IPS DF 19.7 (cell line): ENCODE data around the gene TNFRSF14.
A peak's percentile ranks its signal among the peaks of the same experiment; 100 is the strongest.
"Not testable (repeated sequence)": the region's sequence is repeated elsewhere in the genome, so short reads cannot be mapped to it uniquely, and the experiment has no call there.

Experiments
- DNase-seq: peaks from one replicate; pipeline ENCODE4 v3.0.0-alpha.2; 2013; ENCODE audit warnings: low read depth, low spot score

TNFRSF14 gene

GRCh38 chr1:2567083-2567679 lies 11.0 kb downstream of the TNFRSF14 start:
- no peak for DNase-seq

- DNase-seq: not testable (repeated sequence)
Observed at GRCh38 chr1:2568187-2568816, 12.1 kb downstream of the TNFRSF14 start.

- no peak for DNase-seq
Observed at GRCh38 chr1:2569060-2569459, 12.9 kb downstream of the TNFRSF14 start.

- not testable (repeated sequence) for DNase-seq
Observed at GRCh38 chr1:2569703-2570102, 13.5 kb downstream of the TNFRSF14 start.

- no peak for DNase-seq
Observed at GRCh38 chr1:2570332-2570731, 14.2 kb downstream of the TNFRSF14 start.

GRCh38 chr1:2571348-2571747 lies 15.2 kb downstream of the TNFRSF14 start:
- no peak for DNase-seq

- DNase-seq: no peak
Observed at GRCh38 chr1:2573250-2573920, 17.2 kb downstream of the TNFRSF14 start.

GRCh38 chr1:2574350-2574749 lies 18.2 kb downstream of the TNFRSF14 start:
- DNase-seq: no peak

GRCh38 chr1:2575801-2576663 lies 19.9 kb downstream of the TNFRSF14 start:
- DNase-seq: no peak

- DNase-seq: not testable (repeated sequence)
Observed at GRCh38 chr1:2577565-2578075, 21.4 kb downstream of the TNFRSF14 start.

GRCh38 chr1:2578758-2579118 lies 22.6 kb downstream of the TNFRSF14 start:
- no peak for DNase-seq

- DNase-seq: no peak
Observed at GRCh38 chr1:2580691-2581090, 24.5 kb downstream of the TNFRSF14 start.

- no peak for DNase-seq
Observed at GRCh38 chr1:2582391-2582790, 26.2 kb downstream of the TNFRSF14 start.

- DNase-seq: no peak
Observed at GRCh38 chr1:2583331-2583791, 27.2 kb downstream of the TNFRSF14 start.

GRCh38 chr1:2583871-2584351 lies 27.7 kb downstream of the TNFRSF14 start:
- no peak for DNase-seq

GRCh38 chr1:2584686-2585317 lies 28.6 kb downstream of the TNFRSF14 start:
- no peak for DNase-seq

- DNase-seq: no peak
Observed at GRCh38 chr1:2585318-2586092, 29.3 kb downstream of the TNFRSF14 start.

- peak; percentile 83 for DNase-seq
Observed at GRCh38 chr1:2586154-2587070, 30.2 kb downstream of the TNFRSF14 start, which contains the start of gene PRXL2B. Gene PRXL2B, plus strand, starts transcription at chr1:2586777. Its CDS starts 109 bp downstream, at chr1:2586886.
